Keratinocyte (primary cell): ENCODE measurements around the gene PNLIPRP3.

Source experiments
- CTCF ChIP-seq, 3 experiments: IDR thresholded peaks in 1 of 3; conservative IDR thresholded peaks in 1 of 3; optimal IDR thresholded peaks in 1 of 3; 2 replicates in 2 of 3; 3 replicates in 1 of 3; pipeline versions ENCODE3 to v1.5.1; 2011; ENCODE audit warnings: low read length in 3 of 3, mild to moderate bottlenecking in 3 of 3, moderate library complexity in 2 of 3, control low read depth in 1 of 3, inconsistent platforms in 1 of 3; ENCODE audit not compliant: insufficient read depth in 2 of 3; ENCODE audit errors: extremely low read depth in 1 of 3
- EZH2 ChIP-seq: IDR thresholded peaks from one replicate; pipeline ENCODE4 v1.6.1; 2012; ENCODE audit warnings: inconsistent platforms, mild to moderate bottlenecking, low read length, moderate library complexity

- TF ChIP-seq CTCF (optimal IDR thresholded peaks at IDR 0.05 in 1 of 3, IDR thresholded peaks at IDR 0.05 in 1 of 3, conservative IDR thresholded peaks at IDR 0.05 in 1 of 3; ENCODE audit: extremely low read depth in 1 of 3, insufficient read depth in 2 of 3, low read length in 3 of 3) = no peak
- no peak for TF ChIP-seq EZH2
Measured at GRCh38 chr10:116472891-116473290, 45.2 kb downstream of the PNLIPRP3 start.
